Adrenal gland (tissue), 12 donors: ENCODE results near the gene ERC1. TPM values are rescaled to one million over a fixed set of nuclear protein-coding genes. Genes with fewer than 3 reads are reported as not detected.

Experiments used
- DNase-seq, 7 donors: peaks; one replicate each; pipeline ENCODE4 v3.0.0-alpha.2; 2019 to 2020
- H3K27ac ChIP-seq, 5 donors: fragments of 200-600 bp; sonication (generic) in 4 of 5; 1 replicate in 3 of 5; 2 replicates in 2 of 5; pipeline versions ENCODE4 v1.5.1 to v1.8.0; 2016 to 2020; ENCODE audit warnings: mild to moderate bottlenecking in 1 of 5
- H3K27me3 ChIP-seq: fragments of 200-600 bp; 2 replicates; pipeline ENCODE4 v1.8.0; 2021
- H3K36me3 ChIP-seq, 2 donors: fragments of 200-600 bp; replicated peaks in 1 of 2; 1 replicate in 1 of 2; 2 replicates in 1 of 2; pipeline versions ENCODE4 v1.5.1 to v1.8.0; 2018 to 2022
- H3K4me1 ChIP-seq, 2 donors: fragments of 200-600 bp; replicated peaks in 1 of 2; 1 replicate in 1 of 2; 2 replicates in 1 of 2; pipeline versions ENCODE4 v1.5.1 to v1.8.0; 2018 to 2021
- H3K4me3 ChIP-seq, 4 donors: fragments of 200-600 bp; sonication (generic) in 3 of 4; one replicate each; pipeline ENCODE4 v1.5.1; 2016 to 2018
- H3K9me3 ChIP-seq, 3 donors: fragments of 200-600 bp; sonication (generic) in 1 of 3; replicated peaks in 1 of 3; 1 replicate in 2 of 3; 2 replicates in 1 of 3; pipeline versions ENCODE4 v1.5.1 to v1.8.0; 2016 to 2021
- POLR2A ChIP-seq, 2 donors: fragments of 450-650 bp; IDR thresholded peaks; one replicate each; pipeline ENCODE4 v1.6.1; 2017; ENCODE audit warnings: antibody characterized with exemption in 2 of 2, mild to moderate bottlenecking in 2 of 2, moderate library complexity in 1 of 2
- WGBS, 4 donors: extraction: QIAGEN DNeasy Blood & Tissue Kit in 2 of 4; methylation state at CpG; one replicate each; pipeline versions ENCODE4 v1.1.5 to v1.1.7; 2013 to 2017; 5-methylcytosine and 5-hydroxymethylcytosine counted together
- intact Hi-C, 2 donors: fragments of 100-400 bp; cut with DNase I; formaldehyde crosslinking; loops; one replicate each; pipeline versions ENCODE4 v1.14.1 to v1.15.0; 2022 to 2023
- polyA plus RNA-seq, 3 donors: library from polyadenylated mRNA; stranded (reverse); fragments of 200-250 nt in 2 of 3; fragments of 350-450 nt in 1 of 3; fragmentation: Illumina TruSeq in 1 of 3; extraction: RNeasy Lipid Tissue Mini Kit (QIAGEN cat#74804) in 1 of 3; gene quantifications; one replicate each; pipeline ENCODE4 v1.2.3, GENCODE V29; 2013 to 2014
- total RNA-seq, 9 donors: library from RNA; depleted of rRNA in 4 of 9; stranded (reverse); fragments of >200 nt in 4 of 9; fragments of 120-200 nt in 1 of 9; fragmentation: NEBNext Ultra II Directional in 1 of 9; extraction: Animal tissue kit (Norgen Biotek cat#: 25700) in 1 of 9; gene quantifications; one replicate each; pipeline versions ENCODE4 v1.1.0 to v1.2.4, GENCODE V29; 2013 to 2023
- TF ChIP-seq, protein P1 (sequence below), 6 experiments: fragments of 450-650 bp in 4 of 6; fragments of 200-600 bp in 2 of 6; sonication (generic) in 1 of 6; IDR thresholded peaks; 1 replicate in 5 of 6; 2 replicates in 1 of 6; pipeline versions ENCODE4 v1.5.1 to v1.8.0; 2016 to 2021; ENCODE audit warnings: antibody characterized with exemption in 6 of 6, mild to moderate bottlenecking in 2 of 6, moderate library complexity in 1 of 6
- donor health status: healthy with polysubstance abuse.
- donor health status: Bipolar disorder and iron deficiency.
- donor health status: DM: yes; HTN: yes; CAD: no.
- donor health status: DM: no; HTN: no; CAD: no.
- donor health status: DM: no; HTN: no; CAD: no.
- donor health status: DM: yes; HTN: yes; CAD: no.

Gene ERC1
- total and polyA plus RNA-seq, 12 donors, result 4.1 to 79.5 (median 40.2) TPM

DNA sequence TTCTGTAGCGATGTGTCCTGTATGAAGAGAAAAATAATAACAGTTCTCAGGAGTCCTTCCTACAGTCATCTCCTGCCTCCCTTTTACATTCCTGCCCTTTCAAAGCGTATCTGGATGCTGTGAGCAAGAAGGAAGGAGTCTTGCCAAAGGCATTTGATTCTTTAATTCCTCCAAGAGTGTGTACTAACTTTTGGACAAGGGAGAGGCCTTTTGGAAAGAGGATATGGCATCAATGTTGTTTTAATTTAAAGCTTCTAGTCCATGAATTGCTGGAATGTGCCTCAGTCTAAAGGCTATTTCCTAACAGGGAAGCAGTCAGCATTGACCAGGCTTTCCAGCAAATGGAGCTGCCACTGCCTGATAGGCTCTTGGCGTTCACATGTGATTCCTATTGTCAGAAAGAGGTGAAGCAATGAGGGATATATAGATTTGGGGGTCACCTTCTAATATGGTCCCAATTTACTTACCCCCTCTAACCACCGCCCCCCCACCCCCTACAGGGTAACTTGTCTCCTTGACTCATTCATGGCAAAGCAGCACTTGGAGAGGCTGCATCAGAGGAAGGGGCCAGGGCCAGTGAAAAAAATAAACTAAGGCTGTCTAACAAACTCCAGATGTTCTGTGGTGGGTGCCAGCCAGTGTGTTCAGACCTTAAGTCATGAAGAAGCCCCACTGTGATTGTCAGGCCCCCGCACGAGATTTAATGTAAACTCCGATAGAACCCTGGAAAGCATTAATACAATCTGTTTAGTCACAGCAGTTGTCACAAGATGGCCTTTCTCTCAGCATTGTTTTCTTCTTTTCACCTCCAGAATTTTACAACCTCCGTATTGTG, 383.1 kb downstream of the ERC1 start:
- TF ChIP-seq, protein P1, sequence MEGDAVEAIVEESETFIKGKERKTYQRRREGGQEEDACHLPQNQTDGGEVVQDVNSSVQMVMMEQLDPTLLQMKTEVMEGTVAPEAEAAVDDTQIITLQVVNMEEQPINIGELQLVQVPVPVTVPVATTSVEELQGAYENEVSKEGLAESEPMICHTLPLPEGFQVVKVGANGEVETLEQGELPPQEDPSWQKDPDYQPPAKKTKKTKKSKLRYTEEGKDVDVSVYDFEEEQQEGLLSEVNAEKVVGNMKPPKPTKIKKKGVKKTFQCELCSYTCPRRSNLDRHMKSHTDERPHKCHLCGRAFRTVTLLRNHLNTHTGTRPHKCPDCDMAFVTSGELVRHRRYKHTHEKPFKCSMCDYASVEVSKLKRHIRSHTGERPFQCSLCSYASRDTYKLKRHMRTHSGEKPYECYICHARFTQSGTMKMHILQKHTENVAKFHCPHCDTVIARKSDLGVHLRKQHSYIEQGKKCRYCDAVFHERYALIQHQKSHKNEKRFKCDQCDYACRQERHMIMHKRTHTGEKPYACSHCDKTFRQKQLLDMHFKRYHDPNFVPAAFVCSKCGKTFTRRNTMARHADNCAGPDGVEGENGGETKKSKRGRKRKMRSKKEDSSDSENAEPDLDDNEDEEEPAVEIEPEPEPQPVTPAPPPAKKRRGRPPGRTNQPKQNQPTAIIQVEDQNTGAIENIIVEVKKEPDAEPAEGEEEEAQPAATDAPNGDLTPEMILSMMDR (IDR thresholded peaks at IDR 0.05), result no peak
- no peak for TF ChIP-seq POLR2A (IDR thresholded peaks at IDR 0.05)
- Histone ChIP-seq H3K27ac (no peak overlapping the region), H3K4me1 (no peaks in the 10 kb centered on the region), H3K9me3 (no peaks in the 10 kb centered on the region), H3K36me3 (no peaks in the 10 kb centered on the region), H3K4me3 (no peak overlapping the region), H3K27me3 (no peaks in the 10 kb centered on the region)
- WGBS, 4 donors, result 79 to 98% (median 80%) methylated on average over 8 of the region's 8 CpGs
- intact Hi-C loops, result no loop called here
- no peak for DNase-seq

DNA sequence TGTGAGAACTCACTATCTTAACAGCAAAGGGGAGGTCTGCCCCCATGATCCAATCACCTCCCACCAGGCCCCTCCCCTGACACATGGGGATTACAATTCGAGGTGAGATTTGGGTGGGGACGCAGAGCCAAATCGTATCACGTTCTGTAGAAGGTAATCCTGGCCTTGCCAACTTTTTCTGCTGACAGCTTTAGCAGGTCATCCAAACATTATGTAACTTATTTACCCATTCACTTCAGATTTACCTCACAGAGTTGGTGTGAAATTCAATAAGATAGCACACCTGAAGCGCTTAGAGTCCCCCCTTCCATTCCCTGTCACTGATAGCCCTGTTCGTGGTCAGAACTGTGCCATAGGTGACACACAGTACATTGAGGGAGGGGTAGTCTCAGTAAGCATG, 384.3 kb downstream of the ERC1 start:
- intact Hi-C loops, result no loop called here
- WGBS, 4 donors, result 95 to 97% (median 96%) methylated on average over 6 of the region's 6 CpGs
- no peak overlapping the region for H3K4me3 ChIP-seq
- no peak overlapping the region for H3K27ac ChIP-seq
- H3K36me3 ChIP-seq, result no peaks in the 10 kb centered on the region
- TF ChIP-seq POLR2A (IDR thresholded peaks at IDR 0.05), result no peak
- H3K4me1 ChIP-seq, result no peaks in the 10 kb centered on the region
- no peaks in the 10 kb centered on the region for H3K9me3 ChIP-seq
- no peak for DNase-seq
- no peaks in the 10 kb centered on the region for H3K27me3 ChIP-seq

DNA sequence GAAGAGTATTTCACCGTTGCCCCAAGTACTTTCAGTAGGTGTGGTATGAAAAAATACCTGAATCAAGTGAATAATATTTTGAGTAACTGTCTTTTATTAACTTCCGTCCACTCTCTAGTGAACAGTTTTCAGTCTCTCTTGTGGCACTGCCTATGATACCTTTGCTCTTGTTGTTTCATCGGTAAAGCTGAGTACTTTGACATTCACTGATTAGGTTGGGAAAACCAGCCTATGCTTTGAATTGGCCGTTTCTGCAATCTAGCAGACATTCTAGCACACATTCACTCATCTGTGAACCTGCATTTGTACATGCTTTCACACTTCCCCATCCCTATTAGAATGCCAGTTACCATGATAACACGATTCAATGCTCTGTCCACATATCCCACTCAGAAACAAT, 386.1 kb downstream of the ERC1 start:
- Histone ChIP-seq H3K36me3 (no peaks in the 10 kb centered on the region), H3K4me3 (no peak overlapping the region), H3K27me3 (no peaks in the 10 kb centered on the region), H3K4me1 (no peaks in the 10 kb centered on the region), H3K9me3 (no peaks in the 10 kb centered on the region), H3K27ac (no peak overlapping the region)
- DNase-seq, result no peak
- intact Hi-C loops, result no loop called here
- no peak for TF ChIP-seq POLR2A (IDR thresholded peaks at IDR 0.05)
- TF ChIP-seq, protein P1 (IDR thresholded peaks at IDR 0.05), result no peak
- WGBS, 4 donors, result 93 to 97% (median 96%) methylated on average over 5 of the region's 5 CpGs

DNA sequence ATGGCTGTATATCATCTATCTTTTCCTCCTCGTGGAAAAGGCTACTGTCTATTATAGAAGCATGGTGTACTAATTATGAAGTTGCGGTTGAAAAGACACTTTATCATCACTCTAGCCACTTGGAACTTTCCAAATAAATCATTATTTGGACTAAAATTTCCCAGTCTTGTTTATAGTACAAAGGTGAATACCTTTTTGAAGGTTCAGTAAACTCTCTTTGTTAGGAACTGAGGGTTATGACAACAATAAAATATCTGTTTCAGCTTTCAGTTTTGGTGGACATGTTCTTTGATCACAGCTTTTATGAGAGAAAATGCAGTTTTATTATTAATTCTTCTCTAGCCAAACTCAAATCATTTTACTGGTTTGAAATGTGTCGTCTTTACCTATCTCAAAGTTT, 386.7 kb downstream of the ERC1 start:
- Histone ChIP-seq H3K4me3 (no peak overlapping the region), H3K27me3 (no peaks in the 10 kb centered on the region), H3K9me3 (no peaks in the 10 kb centered on the region), H3K4me1 (no peaks in the 10 kb centered on the region), H3K27ac (no peak overlapping the region), H3K36me3 (no peaks in the 10 kb centered on the region)
- no peak for TF ChIP-seq POLR2A (IDR thresholded peaks at IDR 0.05)
- TF ChIP-seq, protein P1 (IDR thresholded peaks at IDR 0.05), result no peak
- 83 to 89% (median 86%) methylated on average over 3 of the region's 3 CpGs for WGBS, 4 donors
- DNase-seq, result no peak
- intact Hi-C loops, result no loop called here
